Activated naive CD4-positive, alpha-beta T cell treated with anti-CD3 and anti-CD28 coated beads, Interleukin-2, amount 10 ng/mL, durations not matched to agents 5 hours and 36 hours (primary cell): ENCODE measurements around the gene WBP2NL. TPM values are rescaled to one million over a fixed set of nuclear protein-coding genes. Genes with fewer than 3 reads are reported as not detected.

Experiments used
- total RNA-seq, 2 experiments: library from RNA; stranded (reverse); gene quantifications; one replicate each; pipeline ENCODE4 v1.2.3, GENCODE V29; 2021

WBP2NL gene, protein sequence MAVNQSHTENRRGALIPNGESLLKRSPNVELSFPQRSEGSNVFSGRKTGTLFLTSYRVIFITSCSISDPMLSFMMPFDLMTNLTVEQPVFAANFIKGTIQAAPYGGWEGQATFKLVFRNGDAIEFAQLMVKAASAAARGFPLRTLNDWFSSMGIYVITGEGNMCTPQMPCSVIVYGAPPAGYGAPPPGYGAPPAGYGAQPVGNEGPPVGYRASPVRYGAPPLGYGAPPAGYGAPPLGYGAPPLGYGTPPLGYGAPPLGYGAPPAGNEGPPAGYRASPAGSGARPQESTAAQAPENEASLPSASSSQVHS
- total RNA-seq = 1 to 10 TPM; 1.7 to 1.9 TPM

DNA sequence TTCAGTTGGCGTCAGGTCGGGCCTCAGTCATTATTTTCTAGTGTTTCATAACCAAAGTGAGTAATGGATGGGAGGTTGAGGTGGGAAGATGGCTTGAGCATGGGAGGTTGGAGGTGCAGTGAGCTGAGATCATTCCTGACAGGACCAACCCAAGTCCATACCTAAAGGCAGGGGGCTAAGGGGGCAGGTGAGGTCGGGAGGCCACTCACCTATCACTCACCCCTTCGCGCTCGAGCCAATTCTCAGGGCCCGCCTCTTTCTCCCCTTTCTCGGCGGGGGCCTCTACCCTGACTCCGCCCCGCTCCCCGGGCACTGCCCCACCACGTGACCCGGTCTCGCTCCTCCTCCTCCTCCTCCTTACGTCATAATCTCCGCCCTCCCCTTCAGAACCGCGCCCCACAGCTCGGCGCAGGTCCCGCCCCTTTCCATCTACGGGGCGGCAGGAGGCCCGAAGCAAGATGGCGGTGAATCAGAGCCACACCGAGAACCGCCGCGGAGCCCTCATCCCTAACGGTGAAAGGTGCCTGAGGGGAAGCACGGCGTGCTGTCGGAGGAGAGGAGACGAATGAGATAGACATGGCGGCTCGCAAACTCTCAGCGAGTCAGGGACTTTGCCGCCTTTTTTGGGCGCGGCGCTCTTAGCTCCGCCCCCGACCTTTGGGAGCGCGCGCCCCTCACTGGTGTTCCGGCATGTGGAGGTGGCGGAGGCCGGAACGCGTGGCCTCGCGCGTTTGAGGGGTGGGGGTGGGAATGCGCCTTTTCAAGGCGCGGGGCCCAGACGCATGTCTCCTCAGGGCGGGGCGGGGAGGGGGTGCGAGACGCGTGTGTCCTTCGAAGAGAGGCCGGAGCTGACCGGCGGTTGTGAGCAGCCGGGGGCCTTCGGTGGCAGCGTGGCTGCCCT is at the start of gene WBP2NL:
WBP2NL (plus strand) TSS at position 428 of the 901 bp plus-strand sequence; CDS start at position 459, 31 bp downstream.

DNA sequence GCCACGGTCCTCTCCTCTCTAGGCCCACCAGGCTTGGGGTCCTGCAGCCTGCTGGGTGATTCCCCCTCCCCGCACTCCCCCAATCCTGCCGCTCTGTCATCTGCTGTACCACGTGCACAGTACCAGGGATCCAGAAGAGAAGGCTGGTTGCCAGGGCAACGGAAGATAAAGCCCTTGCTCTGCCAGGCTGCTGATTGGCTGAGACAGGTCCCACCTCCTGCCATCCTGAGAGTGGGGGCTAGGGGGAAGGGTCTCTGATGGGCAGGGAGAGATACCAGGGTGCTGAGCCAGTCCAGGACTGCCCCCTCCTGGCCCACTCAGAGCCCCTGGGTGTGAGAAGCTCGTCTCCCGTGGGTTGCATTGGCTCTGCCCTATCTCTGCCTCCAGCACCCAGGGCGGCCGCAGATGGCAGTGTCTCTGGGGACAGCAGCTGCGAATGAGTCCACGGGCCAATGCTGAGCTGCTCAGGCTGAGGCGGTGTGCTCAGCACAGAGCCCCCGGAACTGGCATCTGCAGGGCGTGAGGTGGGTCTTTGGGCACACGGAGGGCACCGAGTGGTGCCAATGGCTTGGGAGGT is 46.6 kb upstream of the WBP2NL start, which contains the start of gene SMIM45:
SMIM45 (plus strand) TSS at position 253 of the 577 bp plus-strand sequence.

DNA sequence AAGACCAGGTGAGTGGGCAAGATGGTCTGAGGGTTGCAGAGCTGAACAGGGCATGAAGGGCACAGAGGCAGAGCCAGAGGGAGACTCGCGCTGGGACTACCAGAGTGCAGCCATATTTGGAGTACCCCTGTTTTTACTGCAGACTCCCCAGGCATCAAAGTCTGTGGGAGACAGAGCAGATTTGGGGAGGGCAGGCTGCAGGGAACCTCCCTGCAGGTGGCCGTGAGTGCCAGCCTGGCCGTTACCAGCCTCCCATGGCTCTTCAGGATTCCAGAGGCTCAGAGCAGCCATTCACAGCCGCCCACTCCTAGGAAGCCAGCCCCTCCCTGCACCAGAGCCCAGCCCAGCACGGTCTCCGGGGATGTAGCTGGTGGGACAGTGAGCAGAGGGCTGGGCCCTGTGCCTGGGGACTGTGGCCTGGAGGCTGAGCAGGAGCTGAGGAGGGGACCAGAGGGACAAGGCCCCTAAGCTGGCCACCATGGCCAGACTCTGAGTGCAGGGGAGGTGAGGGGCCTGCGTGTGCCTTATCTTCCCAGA is 29.4 kb upstream of the WBP2NL start, which contains the start of gene SEPTIN3:
SEPTIN3 (plus strand) TSS at position 334 of the 537 bp plus-strand sequence. CDS start 2,050 bp downstream, outside the sequence.

DNA sequence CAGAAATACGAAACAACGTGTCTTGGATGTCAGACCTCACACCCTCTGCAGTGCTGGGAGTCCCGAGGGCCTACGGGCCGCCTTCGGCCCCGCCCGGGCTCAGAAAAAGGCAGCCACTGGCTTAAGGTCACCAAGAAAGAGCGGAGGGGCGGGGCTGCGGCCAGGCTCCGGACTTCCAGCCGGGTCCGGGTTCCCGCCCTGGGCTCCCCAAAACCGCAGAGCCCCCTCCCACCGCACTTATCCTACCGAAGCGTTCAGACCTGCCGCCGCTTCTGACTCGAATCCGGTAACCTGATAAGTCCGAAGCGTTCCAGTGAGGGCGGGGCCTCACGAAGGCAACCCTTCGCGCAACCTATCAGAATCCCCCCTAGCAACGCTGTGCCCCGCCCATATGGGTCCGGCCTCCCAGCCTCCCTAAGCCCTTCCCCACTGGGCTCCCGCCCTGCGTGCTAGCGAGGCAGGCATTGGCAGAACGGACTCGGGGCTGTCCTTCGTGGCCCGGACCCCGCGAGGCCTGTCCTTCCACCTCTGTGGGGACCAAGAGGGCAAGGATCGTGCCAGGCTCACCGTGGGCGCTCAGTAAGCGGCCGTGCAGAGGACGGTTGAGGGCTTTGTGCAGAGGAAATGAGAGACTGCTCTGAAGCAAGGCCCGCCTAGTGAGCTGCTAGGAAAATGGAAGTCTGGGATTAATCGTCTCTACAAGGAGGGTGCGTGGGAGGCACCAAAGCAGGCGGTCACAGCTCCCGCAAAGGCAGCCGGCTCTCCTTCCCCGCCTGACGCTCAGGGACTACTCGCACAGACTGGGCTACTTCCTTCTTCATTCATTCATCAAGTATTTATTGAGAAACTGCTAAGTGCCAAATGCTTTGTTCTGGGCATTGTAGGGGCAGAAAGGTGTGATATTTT is 72.2 kb downstream of the WBP2NL start, which contains the start of gene NAGA:
NAGA (minus strand) TSS at position 296 of the 906 bp plus-strand sequence. CDS start 515 bp downstream, outside the sequence.

DNA sequence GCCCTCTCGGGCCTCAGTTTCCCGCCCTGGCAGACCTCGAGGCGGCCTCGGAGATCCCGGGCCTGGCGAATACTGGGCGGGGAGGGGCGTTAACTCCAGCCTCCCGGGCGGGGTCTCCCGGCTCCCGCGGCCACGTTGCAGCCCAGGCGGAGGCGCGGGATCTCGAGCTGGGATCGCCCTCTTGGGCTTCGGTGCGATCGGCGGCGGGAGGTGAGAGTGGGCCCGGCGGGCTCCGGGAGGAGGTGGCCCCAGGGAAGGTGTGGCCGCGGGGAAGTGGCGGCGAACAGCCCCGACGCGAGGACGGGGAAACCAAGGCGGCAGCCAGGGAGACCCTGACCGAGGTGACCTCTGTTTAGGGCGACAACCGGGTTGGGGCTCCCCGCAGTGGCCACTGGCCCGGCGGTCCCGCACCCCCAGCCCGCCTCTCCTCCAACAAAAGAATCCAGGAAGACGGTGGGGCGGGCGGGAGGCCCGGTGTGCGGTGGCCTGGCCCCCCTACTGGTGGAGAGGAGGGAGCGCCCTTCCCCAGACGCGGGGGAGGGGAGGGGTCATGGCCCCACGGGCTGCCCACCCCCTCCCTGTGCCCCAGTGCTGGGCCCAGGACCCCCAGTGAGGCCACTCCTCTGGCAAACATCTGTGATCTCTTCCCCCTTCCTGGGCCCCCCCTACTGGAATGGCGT is 75.7 kb downstream of the WBP2NL start, which contains the start of gene PHETA2:
PHETA2 (plus strand) TSS at position 117 of the 680 bp plus-strand sequence. CDS start 3,046 bp downstream, outside the sequence.

Other genes with a start within 250 kb of the WBP2NL start
- gene CCDC134, start 198.1 kb upstream of the WBP2NL start, total RNA-seq = 10 to 100 TPM; 15.7 to 16.9 TPM
- 100 to 1,000 TPM; 146 to 148 TPM for gene SREBF2, start 165.7 kb upstream of the WBP2NL start, total RNA-seq
- under 1 TPM in 1 of 2 experiments, not detected in 1; 0.18 TPM for gene SHISA8, start 83.7 kb upstream of the WBP2NL start, total RNA-seq
- 1 to 10 TPM; 1.5 to 1.9 TPM for gene TNFRSF13C, start 72.0 kb upstream of the WBP2NL start, total RNA-seq
- gene CENPM, start 51.6 kb upstream of the WBP2NL start, total RNA-seq = 10 to 100 TPM; 65.7 to 69.3 TPM
- 1 to 10 TPM; 1.9 to 2.1 TPM for gene SEPTIN3, start 29.3 kb upstream of the WBP2NL start, total RNA-seq
- gene NAGA, start 72.0 kb downstream of the WBP2NL start, total RNA-seq = 10 to 100 TPM; 21.1 to 21.2 TPM
- 1 to 10 TPM; 2.6 to 2.8 TPM for gene PHETA2, start 75.5 kb downstream of the WBP2NL start, total RNA-seq
- 100 to 1,000 TPM; 120 to 134 TPM for gene SMDT1, start 80.9 kb downstream of the WBP2NL start, total RNA-seq
- gene NDUFA6, start 92.0 kb downstream of the WBP2NL start, total RNA-seq = 10 to 100 TPM; 70.6 to 72.1 TPM
- gene CYP2D6, start 132.0 kb downstream of the WBP2NL start, total RNA-seq = 1 to 10 TPM; 3.4 to 3.7 TPM